Measurements from ENCODE around the gene AMY2A. TPM values are rescaled to one million over a fixed set of nuclear protein-coding genes. Genes with fewer than 3 reads are reported as not detected.
"Not testable (repeated sequence)": the region's sequence is repeated elsewhere in the genome, so short reads cannot be mapped to it uniquely, and the experiment has no call there.

The AMY2A gene
- total RNA-seq, 1 donor from 2014 or later, result not detected

- H3K4me3 Mint-ChIP-seq (ENCODE audit: unreplicated experiment), result no peak overlapping the region
- TF ChIP-seq, protein P1, sequence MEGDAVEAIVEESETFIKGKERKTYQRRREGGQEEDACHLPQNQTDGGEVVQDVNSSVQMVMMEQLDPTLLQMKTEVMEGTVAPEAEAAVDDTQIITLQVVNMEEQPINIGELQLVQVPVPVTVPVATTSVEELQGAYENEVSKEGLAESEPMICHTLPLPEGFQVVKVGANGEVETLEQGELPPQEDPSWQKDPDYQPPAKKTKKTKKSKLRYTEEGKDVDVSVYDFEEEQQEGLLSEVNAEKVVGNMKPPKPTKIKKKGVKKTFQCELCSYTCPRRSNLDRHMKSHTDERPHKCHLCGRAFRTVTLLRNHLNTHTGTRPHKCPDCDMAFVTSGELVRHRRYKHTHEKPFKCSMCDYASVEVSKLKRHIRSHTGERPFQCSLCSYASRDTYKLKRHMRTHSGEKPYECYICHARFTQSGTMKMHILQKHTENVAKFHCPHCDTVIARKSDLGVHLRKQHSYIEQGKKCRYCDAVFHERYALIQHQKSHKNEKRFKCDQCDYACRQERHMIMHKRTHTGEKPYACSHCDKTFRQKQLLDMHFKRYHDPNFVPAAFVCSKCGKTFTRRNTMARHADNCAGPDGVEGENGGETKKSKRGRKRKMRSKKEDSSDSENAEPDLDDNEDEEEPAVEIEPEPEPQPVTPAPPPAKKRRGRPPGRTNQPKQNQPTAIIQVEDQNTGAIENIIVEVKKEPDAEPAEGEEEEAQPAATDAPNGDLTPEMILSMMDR (IDR thresholded peaks at IDR 0.05; ENCODE audit: partially characterized antibody, unreplicated experiment), result no peak
- H3K9me3 Mint-ChIP-seq (ENCODE audit: unreplicated experiment), result peaks cover under 1% of the 10 kb centered on the region
- no peak for DNase-seq
- no peak overlapping the region for H3K27ac Mint-ChIP-seq (ENCODE audit: unreplicated experiment)
- peaks cover 4% of the 10 kb centered on the region for H3K36me3 Mint-ChIP-seq (ENCODE audit: unreplicated experiment)
- H3K27me3 Mint-ChIP-seq (ENCODE audit: unreplicated experiment), result no peaks in the 10 kb centered on the region
- no peaks in the 10 kb centered on the region for H3K4me1 Mint-ChIP-seq (ENCODE audit: low read depth, unreplicated experiment)
These were observed 33.3 kb upstream of the AMY2A start for GRCh38 chr1:103583887-103584286.

GRCh38 chr1:103584537-103584936 is 32.7 kb upstream of the AMY2A start:
- no peak overlapping the region for H3K4me3 Mint-ChIP-seq (ENCODE audit: unreplicated experiment)
- peaks cover 10% of the 10 kb centered on the region for H3K36me3 Mint-ChIP-seq (ENCODE audit: unreplicated experiment)
- no peaks in the 10 kb centered on the region for H3K4me1 Mint-ChIP-seq (ENCODE audit: low read depth, unreplicated experiment)
- H3K9me3 Mint-ChIP-seq (ENCODE audit: unreplicated experiment), result peaks cover 3% of the 10 kb centered on the region
- no peaks in the 10 kb centered on the region for H3K27me3 Mint-ChIP-seq (ENCODE audit: unreplicated experiment)
- H3K27ac Mint-ChIP-seq (ENCODE audit: unreplicated experiment), result no peak overlapping the region
- TF ChIP-seq, protein P1 (IDR thresholded peaks at IDR 0.05; ENCODE audit: partially characterized antibody, unreplicated experiment), result no peak
- no peak for DNase-seq

DNA sequence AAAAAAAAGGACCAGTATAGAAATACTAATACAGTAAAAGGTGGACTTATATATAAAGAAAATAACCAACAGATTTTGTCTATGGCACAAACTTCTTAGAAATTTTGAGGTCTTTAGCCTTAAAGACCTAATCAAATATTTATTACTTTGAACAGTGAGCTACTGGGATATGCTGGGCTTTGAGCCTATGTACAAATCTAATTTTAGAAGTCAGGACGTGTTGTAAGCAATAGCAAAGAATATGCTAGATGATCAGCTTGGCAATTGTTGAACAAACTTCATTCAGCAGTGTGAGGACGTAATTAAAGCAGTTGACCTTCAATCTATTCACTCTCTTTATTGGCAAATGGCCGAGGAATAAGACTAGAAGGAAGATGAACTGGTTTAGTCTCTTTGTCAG is 14.5 kb upstream of the AMY2A start:
- not testable (repeated sequence) for H3K4me1 Mint-ChIP-seq (ENCODE audit: low read depth, unreplicated experiment); H3K27ac Mint-ChIP-seq (ENCODE audit: unreplicated experiment); DNase-seq; H3K4me3 Mint-ChIP-seq (ENCODE audit: unreplicated experiment); H3K27me3 Mint-ChIP-seq (ENCODE audit: unreplicated experiment); H3K36me3 Mint-ChIP-seq (ENCODE audit: unreplicated experiment); H3K9me3 Mint-ChIP-seq (ENCODE audit: unreplicated experiment)

GRCh38 chr1:103616362-103616761 is 865 bp upstream of the AMY2A start:
- H3K36me3 Mint-ChIP-seq (ENCODE audit: unreplicated experiment), result no peaks in the 10 kb centered on the region
- no peak overlapping the region for H3K27ac Mint-ChIP-seq (ENCODE audit: unreplicated experiment)
- H3K4me3 Mint-ChIP-seq (ENCODE audit: unreplicated experiment), result no peak overlapping the region
- DNase-seq, result no peak
- no peaks in the 10 kb centered on the region for H3K9me3 Mint-ChIP-seq (ENCODE audit: unreplicated experiment)
- no peaks in the 10 kb centered on the region for H3K27me3 Mint-ChIP-seq (ENCODE audit: unreplicated experiment)
- H3K4me1 Mint-ChIP-seq (ENCODE audit: low read depth, unreplicated experiment), result no peaks in the 10 kb centered on the region
- TF ChIP-seq, protein P1 (IDR thresholded peaks at IDR 0.05; ENCODE audit: partially characterized antibody, unreplicated experiment), result no peak

DNA sequence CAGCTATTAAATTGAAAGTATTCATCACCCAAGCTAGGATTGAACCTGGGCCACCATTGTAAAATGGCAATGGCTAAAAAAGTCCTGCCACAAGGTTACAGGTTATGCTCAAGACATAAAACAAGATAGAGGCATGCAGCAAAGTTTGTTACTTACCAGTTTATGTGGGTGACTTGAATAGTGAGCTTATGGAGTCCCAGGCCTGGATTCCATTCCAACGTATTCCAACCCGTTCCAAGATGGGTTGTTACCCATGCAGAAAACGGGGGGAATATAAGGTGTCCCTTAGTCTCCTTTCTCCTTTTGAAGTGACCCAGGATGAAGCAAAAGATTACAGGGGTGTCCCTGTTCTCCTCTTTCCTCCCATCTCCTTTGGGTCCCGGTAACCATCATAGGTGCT is 10.2 kb downstream of the AMY2A start:
- H3K4me1 Mint-ChIP-seq (ENCODE audit: low read depth, unreplicated experiment); H3K36me3 Mint-ChIP-seq (ENCODE audit: unreplicated experiment); H3K27ac Mint-ChIP-seq (ENCODE audit: unreplicated experiment); H3K4me3 Mint-ChIP-seq (ENCODE audit: unreplicated experiment); H3K27me3 Mint-ChIP-seq (ENCODE audit: unreplicated experiment); DNase-seq; H3K9me3 Mint-ChIP-seq (ENCODE audit: unreplicated experiment): not testable (repeated sequence)

DNA sequence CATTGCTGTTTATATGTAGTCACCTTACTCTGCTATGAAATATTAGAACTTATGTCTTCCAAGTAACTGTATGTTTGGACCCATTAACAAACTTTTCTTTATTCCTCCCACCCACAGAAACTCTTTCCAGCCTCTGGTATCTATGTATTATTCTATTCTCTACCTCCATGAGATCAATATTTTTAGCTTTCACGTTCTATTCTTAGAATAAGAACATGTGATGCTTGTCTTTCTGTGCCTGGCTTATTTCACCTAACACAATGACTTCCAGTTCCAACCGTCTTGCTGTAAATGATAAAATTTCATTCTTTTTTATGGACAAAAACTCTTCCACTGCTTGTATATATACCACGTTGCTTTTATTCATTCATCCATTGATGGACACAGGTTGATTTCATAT is 24.0 kb downstream of the AMY2A start:
- H3K27me3 Mint-ChIP-seq (ENCODE audit: unreplicated experiment); H3K36me3 Mint-ChIP-seq (ENCODE audit: unreplicated experiment); H3K4me3 Mint-ChIP-seq (ENCODE audit: unreplicated experiment): not testable (repeated sequence)

GRCh38 chr1:103643908-103644307 is 26.7 kb downstream of the AMY2A start:
- not testable (repeated sequence) for DNase-seq; H3K4me3 Mint-ChIP-seq (ENCODE audit: unreplicated experiment); H3K27ac Mint-ChIP-seq (ENCODE audit: unreplicated experiment); H3K4me1 Mint-ChIP-seq (ENCODE audit: low read depth, unreplicated experiment); H3K9me3 Mint-ChIP-seq (ENCODE audit: unreplicated experiment); H3K36me3 Mint-ChIP-seq (ENCODE audit: unreplicated experiment); H3K27me3 Mint-ChIP-seq (ENCODE audit: unreplicated experiment)

More for the DNA sequence above, 24.0 kb downstream of the AMY2A start:
- not testable (repeated sequence) for DNase-seq; H3K9me3 Mint-ChIP-seq (ENCODE audit: unreplicated experiment); H3K4me1 Mint-ChIP-seq (ENCODE audit: low read depth, unreplicated experiment); H3K27ac Mint-ChIP-seq (ENCODE audit: unreplicated experiment)

DNA sequence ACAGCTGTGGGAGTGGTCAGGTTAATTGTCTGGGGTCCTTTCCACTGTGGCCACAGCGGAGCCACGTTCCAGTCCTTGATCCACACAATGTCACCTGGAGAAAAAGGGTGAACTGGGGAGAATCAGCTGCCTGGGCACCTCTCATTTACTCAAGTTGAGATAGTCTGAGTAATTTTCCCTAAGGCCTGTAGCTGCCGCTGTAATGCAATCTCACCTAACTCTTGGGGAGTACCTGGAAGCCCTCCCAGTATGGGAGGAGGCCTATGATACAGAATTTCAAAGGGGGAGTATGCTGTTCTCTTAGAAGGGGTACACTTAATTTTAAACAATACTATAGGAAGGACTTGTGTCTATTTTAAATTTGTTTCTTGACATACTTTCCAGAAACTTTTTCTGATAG is 33.1 kb downstream of the AMY2A start:
- not testable (repeated sequence) for H3K27ac Mint-ChIP-seq (ENCODE audit: unreplicated experiment); H3K4me3 Mint-ChIP-seq (ENCODE audit: unreplicated experiment); H3K27me3 Mint-ChIP-seq (ENCODE audit: unreplicated experiment); H3K36me3 Mint-ChIP-seq (ENCODE audit: unreplicated experiment); DNase-seq; H3K4me1 Mint-ChIP-seq (ENCODE audit: low read depth, unreplicated experiment); H3K9me3 Mint-ChIP-seq (ENCODE audit: unreplicated experiment)

DNA sequence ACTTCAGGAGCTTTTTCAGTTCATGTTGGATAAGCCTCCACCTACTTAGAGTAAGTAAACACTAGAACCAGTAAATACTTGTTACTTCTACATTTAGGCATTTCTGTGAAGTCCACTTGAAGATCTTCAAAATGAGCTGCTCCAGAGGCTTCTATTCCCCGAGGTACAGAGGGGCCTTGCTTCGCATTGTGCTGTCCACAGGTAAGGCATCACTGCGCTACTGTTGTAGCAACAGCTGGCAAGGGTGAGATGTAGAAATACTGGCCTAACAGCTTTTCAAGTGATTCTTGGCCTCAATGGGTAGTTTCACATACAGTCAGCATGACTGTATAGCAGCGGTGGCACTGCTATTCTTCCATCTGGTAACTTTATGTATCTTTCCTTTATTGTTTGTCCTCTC is 33.7 kb downstream of the AMY2A start:
- not testable (repeated sequence) for H3K9me3 Mint-ChIP-seq (ENCODE audit: unreplicated experiment); H3K4me1 Mint-ChIP-seq (ENCODE audit: low read depth, unreplicated experiment); H3K27ac Mint-ChIP-seq (ENCODE audit: unreplicated experiment); H3K4me3 Mint-ChIP-seq (ENCODE audit: unreplicated experiment); DNase-seq; H3K27me3 Mint-ChIP-seq (ENCODE audit: unreplicated experiment); H3K36me3 Mint-ChIP-seq (ENCODE audit: unreplicated experiment)

GRCh38 chr1:103654133-103654532 is 36.9 kb downstream of the AMY2A start:
- H3K4me3 Mint-ChIP-seq (ENCODE audit: unreplicated experiment); H3K36me3 Mint-ChIP-seq (ENCODE audit: unreplicated experiment); H3K27ac Mint-ChIP-seq (ENCODE audit: unreplicated experiment); H3K27me3 Mint-ChIP-seq (ENCODE audit: unreplicated experiment); H3K9me3 Mint-ChIP-seq (ENCODE audit: unreplicated experiment); DNase-seq; H3K4me1 Mint-ChIP-seq (ENCODE audit: low read depth, unreplicated experiment): not testable (repeated sequence)
